NCI-H146 treated with DMSO at 0.1 percent for 48 hours (cell line): ENCODE results near the gene SIGMAR1.

Experiments
- DNase-seq: peaks from one replicate; lab custom pipeline; 2025; ENCODE audit not compliant: unreplicated experiment; lab: John Stamatoyannopoulos, UW

The SIGMAR1 gene

DNA sequence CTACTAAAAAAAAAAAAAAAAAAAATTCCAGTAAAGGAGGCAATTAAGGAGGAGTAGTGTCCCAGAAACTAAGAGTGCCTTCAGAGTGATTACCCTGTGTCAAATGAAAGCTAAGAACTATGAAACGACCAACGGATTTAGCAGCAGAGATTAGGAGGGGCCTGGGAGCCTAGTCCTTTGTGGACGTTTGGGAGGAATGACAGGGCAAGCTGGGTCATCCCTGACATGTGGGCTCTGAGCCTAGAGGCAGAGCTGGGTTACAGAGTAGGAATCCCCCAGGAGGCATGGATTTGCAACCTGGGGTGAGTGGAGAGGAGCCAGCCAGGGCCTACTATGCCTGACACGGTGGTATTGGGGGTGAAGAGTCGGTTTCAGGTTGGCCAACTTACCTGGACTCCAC is 4.4 kb downstream of the SIGMAR1 start:
- DNase-seq: no peak

DNA sequence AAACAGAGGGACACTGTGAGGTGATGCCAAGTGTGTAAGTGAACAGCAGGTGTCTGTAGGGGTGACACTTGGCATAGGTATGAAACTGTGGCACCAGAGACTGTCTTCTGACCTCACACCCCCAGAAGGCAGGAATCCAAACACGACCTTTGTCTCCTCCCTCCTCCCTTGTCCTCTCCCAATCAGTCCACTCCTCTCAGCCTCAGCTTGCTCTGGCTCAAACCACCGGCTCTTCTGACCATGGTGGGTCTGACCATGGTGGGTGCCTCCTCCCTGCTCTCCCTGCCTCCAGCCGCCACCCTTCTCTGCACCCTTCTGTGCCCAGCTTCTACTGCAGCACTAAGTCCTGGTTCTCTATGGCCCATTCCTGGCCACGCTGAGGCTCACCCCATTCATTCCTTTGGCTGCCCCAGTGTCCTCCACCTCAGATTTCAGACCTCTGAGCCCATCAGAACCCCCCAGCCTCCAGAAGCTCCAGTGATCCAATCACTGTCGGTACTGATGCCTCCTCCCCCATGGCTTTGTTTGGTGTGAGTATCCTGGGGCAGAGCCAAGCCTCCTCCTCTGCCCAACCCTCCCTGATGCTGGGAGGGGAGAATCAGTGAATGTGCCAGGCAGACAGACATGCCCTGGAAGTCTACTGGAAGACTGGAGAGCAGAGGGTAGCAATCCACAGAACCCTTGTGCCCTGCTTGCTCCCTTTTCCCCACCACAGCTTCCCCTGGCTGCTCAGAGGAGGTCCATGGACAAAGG is 7.0 kb downstream of the SIGMAR1 start:
- no peak for DNase-seq

DNA sequence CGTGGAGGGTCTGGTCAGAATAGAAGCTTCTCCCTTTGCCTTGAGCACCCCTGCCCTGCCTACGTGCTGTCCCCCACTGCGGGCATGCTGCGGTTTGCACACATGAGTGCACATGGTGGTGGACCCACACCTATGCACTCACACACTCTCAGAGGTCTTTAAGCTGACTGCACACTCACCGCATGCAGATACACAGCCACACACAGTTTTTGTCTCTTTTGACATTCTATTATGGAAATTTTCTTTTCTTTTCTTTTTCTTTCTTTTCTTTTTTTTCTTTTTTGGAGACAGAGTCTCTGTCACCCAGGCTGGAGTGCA is 8.1 kb downstream of the SIGMAR1 start:
- DNase-seq: no peak

DNA sequence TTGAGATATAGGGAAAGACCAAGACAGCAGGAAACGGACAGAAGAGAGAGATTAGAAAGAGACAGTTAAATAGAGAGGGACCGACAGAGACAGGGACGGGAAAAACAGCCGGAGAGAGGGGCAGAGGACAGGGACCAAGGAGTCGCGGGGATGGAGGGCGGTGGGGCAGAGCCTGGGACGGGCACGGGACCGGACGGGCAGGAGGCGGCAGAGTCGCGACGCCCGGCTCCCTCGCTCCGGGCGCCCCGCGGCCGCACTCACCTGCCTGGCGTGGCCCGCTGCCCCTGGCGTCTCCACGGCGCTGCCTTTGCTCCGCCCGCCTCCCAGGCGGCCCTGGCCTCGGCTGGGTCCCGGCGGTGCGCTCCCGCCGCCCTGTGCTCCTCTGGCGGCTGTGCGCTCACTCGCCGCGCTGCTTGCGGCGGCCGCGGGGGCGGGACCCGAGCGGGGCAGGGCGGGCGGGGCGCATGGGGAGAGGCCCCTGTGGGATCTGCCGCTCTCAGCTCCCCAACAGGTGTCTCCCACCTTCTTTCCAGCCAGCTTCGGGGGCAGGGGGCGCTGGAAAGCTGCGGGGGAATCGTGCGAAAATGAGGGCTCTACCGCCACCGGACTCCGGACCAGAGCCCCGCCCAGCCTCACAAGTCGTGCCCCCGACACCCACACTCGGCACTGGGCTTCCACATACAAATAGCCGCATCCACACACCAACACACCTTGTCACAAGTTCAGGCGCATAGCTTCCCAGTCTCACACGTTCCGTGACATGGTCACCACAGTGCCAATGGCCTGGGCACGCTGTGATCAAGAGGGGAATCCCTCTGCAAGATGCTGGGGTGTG is 8.7 kb downstream of the SIGMAR1 start, which contains the start of gene ARID3C:
ARID3C (minus strand) TSS at position 411 of the 835 bp plus-strand sequence. CDS start 1,052 bp downstream, outside the sequence.
- peak; percentile 39 for DNase-seq

DNA sequence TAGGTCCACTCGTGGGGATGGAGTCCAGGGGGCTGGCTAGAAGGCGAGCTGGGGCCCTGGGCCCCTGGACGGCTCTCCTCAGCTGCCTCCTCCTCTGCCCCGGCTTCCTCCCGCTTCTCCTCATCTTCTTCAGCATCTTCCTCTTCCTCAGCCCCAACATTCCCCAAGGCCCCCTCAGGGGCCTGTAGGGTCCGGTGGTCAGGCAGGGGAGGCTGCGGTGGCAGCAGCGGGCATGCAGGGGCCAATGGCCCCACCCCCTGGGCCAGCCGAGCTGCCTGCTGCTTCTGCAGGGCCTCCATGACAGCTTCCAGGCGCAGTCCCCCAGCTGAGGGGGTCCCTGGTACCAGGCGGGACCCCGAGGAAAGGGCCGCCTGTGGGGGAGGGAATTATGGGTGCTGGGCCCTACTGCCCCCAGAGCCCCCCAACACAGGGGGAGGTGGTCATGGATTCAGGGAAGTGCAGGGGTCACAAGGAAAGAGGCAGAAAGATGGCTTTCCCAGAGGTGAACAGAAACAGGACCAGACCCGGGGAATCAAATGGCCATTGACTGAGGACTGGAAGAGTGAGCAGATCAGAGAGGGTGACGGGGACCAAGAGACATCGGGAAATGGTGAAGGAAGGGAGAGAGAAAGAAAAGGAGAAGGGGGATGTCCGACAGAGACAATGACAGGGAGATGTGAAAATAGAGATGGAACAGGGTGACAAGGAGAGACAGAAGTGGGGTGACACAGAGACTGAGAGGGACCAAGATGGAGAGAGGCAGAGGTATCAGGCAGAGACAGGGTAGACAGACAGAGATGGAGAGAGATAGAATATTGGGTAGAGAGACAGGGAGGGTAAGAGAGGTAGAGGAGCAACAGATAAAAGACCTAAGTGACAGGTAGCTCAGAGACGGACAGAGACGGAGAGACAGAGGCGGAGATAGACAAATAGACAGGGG is 9.6 kb downstream of the SIGMAR1 start:
- DNase-seq: no peak

DNA sequence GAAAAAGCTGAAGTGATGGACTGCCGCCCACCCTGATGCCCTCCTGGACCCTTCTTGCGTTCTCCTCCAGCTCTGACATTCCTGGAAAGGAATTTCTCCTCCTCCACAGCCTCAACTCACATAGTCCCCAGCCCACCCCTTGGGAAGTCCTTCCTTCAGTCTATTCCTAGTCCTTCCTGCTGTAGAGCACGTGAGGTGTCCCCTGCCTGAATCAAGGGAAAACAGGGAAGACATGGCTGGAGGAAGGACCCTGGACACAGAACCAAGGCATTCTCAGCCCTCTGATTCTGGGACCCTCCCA is 12.5 kb downstream of the SIGMAR1 start:
- DNase-seq: no peak

DNA sequence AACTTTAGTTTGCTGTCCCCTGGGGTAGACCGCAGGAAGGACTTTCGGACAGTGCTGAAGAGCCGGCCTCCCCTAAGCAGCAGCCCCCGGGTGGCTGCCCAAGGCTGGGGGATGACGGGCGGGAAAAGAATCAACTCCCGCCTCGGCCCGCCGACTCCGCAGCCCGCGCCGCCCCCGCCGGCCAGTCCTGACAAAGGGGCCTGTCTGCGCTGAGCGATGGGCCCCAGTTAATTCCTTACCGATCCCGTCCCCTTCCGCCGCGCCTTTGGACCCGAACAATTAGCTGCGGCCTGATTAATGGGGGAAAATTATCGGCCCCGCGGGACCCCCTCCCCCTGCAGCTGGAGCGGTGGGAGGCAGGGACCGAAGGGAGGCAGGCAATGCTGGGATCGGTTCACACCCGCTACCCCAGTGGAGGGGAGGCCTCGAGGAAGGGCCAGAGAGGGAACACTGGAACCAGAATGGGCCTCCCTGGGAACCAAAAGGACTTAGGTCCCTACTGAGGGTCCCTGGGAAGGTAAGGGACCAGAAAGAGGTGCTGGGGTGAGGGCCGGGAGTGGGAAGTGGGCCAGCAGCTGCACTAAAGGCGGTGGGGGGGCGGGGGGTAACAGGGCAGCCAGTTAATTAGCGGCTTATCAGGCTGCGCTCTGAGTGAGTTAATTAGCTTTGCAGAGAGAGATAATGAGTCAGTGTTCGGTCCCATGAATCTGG is 13.0 kb downstream of the SIGMAR1 start:
- DNase-seq: no peak

DNA sequence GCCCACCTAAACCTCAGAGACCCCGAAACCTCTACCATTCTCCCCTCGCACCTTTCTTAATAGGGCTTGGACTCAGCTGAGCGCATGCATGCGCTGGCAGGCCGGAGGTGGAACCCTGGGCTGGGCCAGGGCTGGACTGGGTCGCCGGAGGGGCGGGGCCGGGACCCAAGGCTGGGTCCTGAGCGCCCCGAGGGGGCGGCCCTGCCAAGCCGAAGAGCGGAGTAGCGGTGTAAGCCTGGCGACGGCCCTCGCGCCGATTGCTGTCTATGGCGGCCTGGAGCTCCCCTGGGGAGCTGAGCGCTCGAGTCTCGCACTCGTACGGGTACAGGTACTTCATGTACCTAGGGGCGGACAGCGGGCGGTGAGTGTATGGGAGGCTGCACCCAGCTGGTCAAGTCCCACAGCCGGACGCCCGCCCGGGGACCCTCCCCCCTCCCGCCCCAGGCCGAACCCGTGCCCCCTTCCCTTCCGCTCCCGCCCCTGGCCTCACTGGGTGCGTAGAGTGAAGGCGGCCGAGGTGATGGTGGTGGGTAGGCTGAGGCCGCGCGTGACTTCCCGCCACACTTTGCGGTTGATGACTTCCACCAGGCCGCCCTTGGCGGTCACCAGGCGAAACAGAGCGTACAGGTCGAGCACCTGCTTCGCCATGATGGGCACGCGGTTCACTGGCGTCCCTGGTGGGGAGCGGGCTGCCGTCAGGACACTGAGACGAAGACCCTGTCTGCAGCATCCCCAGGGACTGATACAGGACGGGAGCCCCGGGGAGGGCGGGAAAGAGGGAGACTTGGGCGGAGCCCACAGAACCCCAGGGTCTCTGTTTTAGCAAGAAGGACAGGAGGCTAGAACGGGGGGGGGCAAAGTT is 14.0 kb downstream of the SIGMAR1 start:
- no peak for DNase-seq

DNA sequence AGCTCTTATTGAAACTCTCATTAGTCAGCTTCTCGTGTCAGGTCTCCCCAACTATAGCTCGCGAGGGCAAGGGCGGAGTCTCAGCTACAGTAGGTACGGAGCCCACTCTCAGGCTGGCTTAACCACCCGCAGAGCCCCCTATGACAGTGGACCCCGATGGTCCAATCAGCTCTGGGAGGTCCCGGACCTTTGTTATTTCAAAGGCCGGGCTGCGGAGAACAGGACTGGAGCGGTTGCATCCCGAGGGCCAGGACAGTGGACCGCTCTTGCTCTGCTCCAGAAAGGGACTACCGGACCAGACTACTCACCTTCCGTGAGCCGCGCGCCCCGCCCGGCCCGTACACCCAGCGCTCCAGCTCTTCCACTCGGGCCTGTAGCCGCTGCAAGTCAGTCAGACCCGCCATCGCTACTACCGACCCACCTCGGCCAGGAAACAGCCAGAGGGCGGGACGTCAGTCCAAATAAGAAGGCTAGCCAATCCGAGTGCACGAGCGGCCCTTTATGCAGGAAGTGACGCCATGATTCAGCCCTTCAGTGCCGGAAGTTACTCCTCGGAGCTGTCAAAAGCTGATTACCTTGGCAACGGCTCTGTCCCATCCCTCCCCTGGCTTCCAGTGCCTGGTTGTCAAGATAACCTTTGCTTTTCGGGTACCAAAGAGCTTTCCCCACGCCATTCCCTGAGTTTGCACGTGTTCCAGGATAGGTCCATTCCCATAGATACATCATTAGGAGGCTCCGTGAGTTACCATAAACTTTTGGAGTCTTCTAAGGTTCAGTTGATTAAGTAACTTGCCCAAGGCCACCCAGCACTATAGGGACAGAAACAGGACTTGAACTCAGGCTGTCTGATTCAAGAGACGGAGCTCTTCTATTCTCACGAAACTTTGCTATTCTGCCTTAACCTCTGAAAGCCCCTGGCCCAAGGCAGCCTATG is 17.3 kb downstream of the SIGMAR1 start, which contains the start of gene DCTN3:
DCTN3 (minus strand) TSS at position 435 of the 934 bp plus-strand sequence; CDS start at position 404, 31 bp downstream.
- DNase-seq: peak; percentile 97

DNA sequence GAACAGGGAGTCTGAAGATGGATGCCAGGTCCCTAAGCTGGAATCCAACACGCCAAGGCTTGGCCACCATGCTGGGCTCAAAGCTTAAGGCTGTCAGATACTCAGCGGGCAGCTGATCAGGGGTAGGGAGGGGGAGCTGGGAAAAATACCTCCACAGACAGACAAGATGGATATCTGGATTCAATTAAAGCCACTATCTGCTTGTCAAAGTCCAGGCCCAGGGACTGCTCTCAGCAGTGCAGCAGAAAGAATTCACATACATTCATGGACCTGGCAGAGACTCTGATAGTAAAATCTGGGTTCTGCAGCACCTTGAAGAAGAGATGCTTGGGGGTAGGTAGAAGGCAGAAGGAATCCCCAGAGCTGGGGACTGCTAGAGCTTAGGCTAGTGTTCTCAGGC is 22.5 kb downstream of the SIGMAR1 start:
- DNase-seq: no peak

DNA sequence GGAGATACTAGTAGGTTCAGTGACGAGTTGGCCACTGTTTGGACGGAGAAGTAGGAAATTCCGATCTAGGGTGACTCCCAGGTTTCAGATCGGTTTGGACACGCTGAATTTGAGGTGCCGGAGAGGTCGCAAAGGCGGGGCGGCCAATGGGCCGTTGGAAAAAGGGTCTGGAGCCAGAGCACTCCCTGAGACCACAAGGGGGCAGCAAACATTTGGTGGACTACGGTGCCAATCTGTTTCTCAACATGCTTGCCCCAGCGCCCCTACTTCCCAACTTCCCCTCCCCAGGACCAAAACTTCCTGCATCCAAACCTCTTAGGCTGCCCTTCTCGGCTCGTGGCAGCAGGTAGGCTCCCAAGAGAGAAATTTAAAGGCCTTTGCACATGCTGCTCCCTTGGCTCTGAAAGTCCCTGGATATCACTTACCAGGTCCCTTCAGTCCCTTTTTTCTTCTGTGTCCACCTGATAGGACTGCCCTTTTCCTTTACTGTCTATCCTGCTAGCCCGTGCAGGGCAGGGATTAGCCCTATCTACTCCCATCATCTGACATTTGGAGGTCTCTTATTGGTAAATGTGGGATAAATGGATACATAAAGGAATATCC is 24.7 kb downstream of the SIGMAR1 start:
- DNase-seq: peak; percentile 70

DNA sequence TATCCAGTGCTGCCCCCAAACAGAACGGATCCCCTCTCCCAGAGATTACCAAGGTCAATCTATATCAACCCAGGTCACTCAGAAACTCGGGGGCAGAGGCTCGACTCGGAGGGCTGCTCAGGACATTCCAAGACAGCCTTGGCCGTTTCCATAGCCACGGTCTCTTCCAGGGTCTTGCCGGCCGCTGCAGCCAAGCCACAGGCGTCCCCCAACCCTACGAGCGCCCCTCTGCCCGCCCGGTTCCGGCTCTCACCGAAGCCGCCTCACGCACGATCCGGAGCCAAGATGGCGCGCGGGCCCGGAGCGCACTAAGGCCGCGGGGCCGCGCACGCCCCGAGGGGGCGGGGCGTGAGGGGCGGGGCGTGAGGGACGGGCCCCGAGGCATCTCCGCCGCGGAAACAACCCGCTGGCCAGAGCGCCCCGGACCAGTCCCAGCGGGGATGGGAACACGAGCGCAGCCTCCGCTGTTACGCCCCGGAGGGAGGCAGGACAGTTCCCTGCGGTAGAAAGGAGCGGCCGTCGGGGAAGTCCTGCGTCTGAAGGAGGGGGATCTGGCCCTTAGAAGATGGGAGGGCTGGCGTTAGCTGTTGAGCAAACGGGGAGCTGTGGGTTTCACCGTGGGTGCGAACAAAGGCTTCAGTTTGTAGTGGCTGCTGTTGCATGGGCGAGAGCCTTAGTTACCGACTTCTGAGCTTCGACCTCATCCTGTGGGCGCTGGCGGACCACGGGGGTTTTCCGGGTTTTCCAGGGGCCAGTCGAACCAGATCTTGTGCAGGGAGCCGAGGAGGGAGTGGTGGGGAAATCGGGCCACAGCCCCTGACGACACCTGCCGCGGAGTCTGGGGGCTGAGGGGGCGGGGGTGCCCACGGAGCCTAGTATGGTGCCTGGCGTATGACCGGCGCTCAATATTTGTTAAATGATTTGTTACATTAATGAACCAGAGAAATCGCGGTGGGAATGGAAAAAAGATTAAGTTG is 25.5 kb downstream of the SIGMAR1 start, which contains the start of gene RPP25L:
RPP25L (minus strand) TSS at position 287 of the 977 bp plus-strand sequence. CDS start 801 bp downstream, outside the sequence.
- DNase-seq: peak; percentile 42

DNA sequence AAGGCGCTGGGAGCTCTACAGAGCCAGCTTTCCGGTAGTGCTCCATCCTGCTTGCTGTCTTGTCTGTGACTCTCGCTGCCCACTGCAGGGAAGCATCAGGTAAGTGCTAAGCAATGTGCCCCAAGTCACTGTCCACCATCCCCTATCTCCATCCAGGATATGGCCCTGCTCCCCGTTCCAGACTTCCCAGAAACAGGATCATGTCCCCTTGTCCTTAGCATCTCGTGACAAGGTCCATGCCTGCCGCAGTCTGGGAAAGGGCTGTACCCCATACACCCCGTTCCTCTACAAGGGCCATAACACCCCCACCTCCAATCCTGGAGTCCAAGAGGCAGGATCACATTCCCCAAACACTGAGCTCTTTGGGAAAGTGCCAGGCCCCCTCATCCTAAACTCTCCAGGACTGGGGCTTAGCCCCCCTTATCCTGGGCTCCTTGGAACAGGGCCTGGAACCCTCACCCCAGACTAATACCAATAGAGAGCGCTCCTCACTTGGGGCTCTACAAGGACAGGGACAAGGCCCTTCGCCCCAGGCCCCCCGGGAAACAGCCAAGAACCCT is 26.3 kb downstream of the SIGMAR1 start:
- DNase-seq: no peak

DNA sequence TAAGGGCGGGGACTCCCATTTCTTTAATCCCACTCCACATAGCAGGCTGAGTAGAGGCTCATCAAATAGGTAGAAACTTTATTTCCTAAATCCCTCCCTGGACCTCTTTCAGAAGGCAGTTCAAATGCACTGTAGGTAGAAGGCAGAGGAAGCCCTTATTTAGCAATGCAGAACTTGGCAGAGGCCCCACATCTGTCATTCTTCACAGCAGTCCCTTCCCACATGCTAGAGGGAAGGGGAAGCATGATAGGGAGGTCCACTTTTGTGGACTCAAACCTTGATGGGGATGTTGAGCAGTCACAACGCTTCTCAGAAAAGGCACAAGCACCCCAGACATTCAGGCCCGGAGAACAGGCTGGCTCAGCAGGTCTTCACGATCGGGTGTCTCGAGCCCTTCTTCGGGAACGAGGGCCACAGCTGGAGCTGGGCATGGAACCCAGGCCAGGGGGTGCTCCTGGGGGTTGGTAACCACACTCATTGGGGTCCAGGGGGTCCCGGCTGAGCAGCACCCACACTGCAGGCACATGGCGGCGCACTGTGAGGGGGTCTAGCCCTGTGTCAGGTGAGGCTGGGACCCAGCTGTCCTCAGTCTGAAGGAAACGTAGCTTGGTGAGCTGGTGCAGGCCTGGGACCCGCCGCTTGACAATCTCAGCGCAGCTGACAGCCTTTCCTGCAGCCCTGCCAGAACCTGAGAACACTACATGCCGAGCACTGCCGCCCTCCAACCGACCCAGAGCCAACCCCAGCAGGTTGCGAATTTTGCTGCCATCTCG is 27.0 kb downstream of the SIGMAR1 start:
- no peak for DNase-seq

DNA sequence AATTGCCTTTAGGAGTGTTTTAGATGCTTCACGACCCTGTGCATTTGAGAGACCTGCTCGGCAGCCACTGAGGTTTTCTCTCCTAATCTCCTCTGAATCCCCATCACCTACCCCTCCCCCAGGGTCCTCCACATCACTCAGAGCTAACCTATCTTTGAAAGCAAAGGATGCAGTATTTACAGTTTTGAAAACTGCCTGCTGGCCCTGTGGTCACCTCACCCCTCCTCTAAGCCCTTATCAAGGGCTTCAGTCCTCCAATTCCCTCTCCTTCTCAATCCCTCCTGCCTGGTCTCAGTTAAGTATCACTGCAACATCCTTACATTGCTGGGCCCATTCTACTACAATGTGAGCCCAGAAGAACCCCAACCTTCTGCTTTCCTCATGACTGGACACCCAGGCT is 30.3 kb downstream of the SIGMAR1 start:
- DNase-seq: no peak

DNA sequence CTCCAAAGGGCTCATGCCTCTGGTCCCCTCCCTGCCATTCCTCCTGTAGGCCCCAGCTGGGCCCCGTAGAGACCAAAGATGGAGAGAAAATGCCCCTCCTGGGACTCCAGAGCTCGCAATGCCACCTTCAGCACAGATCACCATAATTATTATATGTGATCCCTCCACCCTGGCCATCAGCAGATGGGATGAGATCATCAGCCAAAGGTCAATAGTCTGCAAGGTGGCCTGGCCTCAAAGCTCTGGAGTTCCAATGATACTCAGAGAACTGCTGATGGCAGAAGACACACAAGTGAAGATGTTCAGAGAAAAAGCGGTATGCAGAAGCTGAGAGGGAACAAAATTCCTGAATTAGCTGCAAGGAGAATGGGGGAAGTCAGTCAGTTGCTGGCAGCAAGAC is 30.7 kb downstream of the SIGMAR1 start:
- DNase-seq: peak; percentile 25
